ENCODE measurements around the gene NSMCE3. TPM values are rescaled to one million over a fixed set of nuclear protein-coding genes. Genes with fewer than 3 reads are reported as not detected.

Gene NSMCE3
- total and polyA plus RNA-seq, 9 of the 15 experiments (the other 6 are each of a cell fraction or from before 2014, with no cell fraction given) = 0.92 to 8.4 (median 5.4) TPM

DNA sequence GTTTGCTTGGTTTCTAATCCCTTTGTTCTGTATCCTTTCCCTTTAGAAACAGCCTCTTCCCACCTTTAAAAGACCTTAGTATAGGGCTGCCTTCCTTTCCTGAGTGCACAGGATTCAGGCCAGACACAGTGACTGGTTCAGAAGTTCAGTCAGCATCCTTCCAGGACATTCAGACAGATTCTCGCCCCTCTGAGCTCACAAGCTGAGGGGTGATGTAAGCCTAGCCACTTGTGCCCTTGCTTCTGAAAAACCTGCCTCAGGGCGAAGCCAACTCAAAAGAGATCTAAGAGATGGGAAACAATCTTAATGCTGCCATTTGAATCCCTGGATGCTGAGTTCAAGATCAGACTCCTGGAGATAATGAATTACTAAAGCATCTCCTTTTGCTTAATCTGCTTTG lies 6.7 kb upstream of the NSMCE3 start:
- ATAC-seq (no peak), DNase-seq (ENCODE audit: extremely low read depth in 1 of 4, low spot score in 3 of 4) (no peak), FAIRE-seq (no peak)
- in situ Hi-C loops (cut with MboI) = no loop called here
- Histone ChIP-seq H3K4me2 (ENCODE audit: insufficient read depth, low read length) (no peak overlapping the region), H4K20me1 (replicated peaks; ENCODE audit: control insufficient read depth, insufficient read depth, low read length) (no peaks in the 10 kb centered on the region), H2AFZ (ENCODE audit: low read depth, low read length) (no peak overlapping the region), H3K79me2 (ENCODE audit: control insufficient read depth, insufficient read depth, low read length) (no peaks in the 10 kb centered on the region), H3K9ac (ENCODE audit: insufficient read depth in 1 of 2, low read depth in 2 of 2, low read length in 2 of 2) (no peak overlapping the region), H3K9me1 (ENCODE audit: control insufficient read depth, insufficient read depth, low read length) (no peaks in the 10 kb centered on the region), H3K4me1 (replicated peaks in 1 of 2; ENCODE audit: control insufficient read depth in 2 of 2, insufficient read depth in 2 of 2, low read length in 2 of 2) (no peaks in the 10 kb centered on the region), H3K27ac (ENCODE audit: extremely low read depth, low read depth, low read length) (no peak overlapping the region), H3K27me3 (ENCODE audit: control insufficient read depth in 2 of 2, insufficient read depth in 2 of 2, low read length in 2 of 2) (peaks cover 29 to 30% of the 10 kb centered on the region in 2 experiments), H3K4me3 (no peak overlapping the region), H3K9me3 (replicated peaks; ENCODE audit: control insufficient read depth, insufficient read depth, low read depth, low read length) (no peaks in the 10 kb centered on the region), H3K36me3 (ENCODE audit: control insufficient read depth, insufficient read depth, low read length) (no peaks in the 10 kb centered on the region)
- POLR2A ChIA-PET = no interaction called here
- CTCF ChIA-PET (ENCODE audit: low intra/inter-chr PET ratio) = no interaction called here
- TF ChIP-seq ZNF324 (CRISPR knock-in tag; IDR thresholded peaks at IDR 0.05) (no peak), CCAR2 (IDR thresholded peaks at IDR 0.05; ENCODE audit: low read depth, low read length) (no peak), FUS (optimal IDR thresholded peaks at IDR 0.05; ENCODE audit: low read depth, low read length) (no peak), SAFB (IDR thresholded peaks at IDR 0.05; ENCODE audit: borderline replicate concordance, low read depth, low read length) (no peak), ZNF239 (CRISPR knock-in tag; IDR thresholded peaks at IDR 0.05) (no peak)
- TF ChIP-seq, protein P1, sequence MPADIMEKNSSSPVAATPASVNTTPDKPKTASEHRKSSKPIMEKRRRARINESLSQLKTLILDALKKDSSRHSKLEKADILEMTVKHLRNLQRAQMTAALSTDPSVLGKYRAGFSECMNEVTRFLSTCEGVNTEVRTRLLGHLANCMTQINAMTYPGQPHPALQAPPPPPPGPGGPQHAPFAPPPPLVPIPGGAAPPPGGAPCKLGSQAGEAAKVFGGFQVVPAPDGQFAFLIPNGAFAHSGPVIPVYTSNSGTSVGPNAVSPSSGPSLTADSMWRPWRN (IDR thresholded peaks at IDR 0.05; ENCODE audit: low read depth) = no peak
- TF ChIP-seq, protein P2, sequence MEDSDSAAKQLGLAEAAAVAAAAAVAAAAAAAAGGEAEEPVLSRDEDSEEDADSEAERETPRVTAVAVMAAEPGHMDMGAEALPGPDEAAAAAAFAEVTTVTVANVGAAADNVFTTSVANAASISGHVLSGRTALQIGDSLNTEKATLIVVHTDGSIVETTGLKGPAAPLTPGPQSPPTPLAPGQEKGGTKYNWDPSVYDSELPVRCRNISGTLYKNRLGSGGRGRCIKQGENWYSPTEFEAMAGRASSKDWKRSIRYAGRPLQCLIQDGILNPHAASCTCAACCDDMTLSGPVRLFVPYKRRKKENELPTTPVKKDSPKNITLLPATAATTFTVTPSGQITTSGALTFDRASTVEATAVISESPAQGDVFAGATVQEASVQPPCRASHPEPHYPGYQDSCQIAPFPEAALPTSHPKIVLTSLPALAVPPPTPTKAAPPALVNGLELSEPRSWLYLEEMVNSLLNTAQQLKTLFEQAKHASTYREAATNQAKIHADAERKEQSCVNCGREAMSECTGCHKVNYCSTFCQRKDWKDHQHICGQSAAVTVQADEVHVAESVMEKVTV (CRISPR knock-in tag; IDR thresholded peaks at IDR 0.05) = no peak
- WGBS (ENCODE audit: insufficient coverage, low coverage, missing lambda C conversion rate) = 0% methylated on average over 2 of the region's 2 CpGs
- intact Hi-C loops (cut with micrococcal nuclease) = no loop called here
- BruUV-seq (replicated peaks) = no TSS peak

Data from K562 (cell line).